ENCODE measurements around the gene IFT52. TPM values are rescaled to one million over a fixed set of nuclear protein-coding genes. Genes with fewer than 3 reads are reported as not detected.

The IFT52 gene, protein sequence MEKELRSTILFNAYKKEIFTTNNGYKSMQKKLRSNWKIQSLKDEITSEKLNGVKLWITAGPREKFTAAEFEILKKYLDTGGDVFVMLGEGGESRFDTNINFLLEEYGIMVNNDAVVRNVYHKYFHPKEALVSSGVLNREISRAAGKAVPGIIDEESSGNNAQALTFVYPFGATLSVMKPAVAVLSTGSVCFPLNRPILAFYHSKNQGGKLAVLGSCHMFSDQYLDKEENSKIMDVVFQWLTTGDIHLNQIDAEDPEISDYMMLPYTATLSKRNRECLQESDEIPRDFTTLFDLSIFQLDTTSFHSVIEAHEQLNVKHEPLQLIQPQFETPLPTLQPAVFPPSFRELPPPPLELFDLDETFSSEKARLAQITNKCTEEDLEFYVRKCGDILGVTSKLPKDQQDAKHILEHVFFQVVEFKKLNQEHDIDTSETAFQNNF
- 22.6 and 23.8 TPM in 2 replicates for total RNA-seq

DNA sequence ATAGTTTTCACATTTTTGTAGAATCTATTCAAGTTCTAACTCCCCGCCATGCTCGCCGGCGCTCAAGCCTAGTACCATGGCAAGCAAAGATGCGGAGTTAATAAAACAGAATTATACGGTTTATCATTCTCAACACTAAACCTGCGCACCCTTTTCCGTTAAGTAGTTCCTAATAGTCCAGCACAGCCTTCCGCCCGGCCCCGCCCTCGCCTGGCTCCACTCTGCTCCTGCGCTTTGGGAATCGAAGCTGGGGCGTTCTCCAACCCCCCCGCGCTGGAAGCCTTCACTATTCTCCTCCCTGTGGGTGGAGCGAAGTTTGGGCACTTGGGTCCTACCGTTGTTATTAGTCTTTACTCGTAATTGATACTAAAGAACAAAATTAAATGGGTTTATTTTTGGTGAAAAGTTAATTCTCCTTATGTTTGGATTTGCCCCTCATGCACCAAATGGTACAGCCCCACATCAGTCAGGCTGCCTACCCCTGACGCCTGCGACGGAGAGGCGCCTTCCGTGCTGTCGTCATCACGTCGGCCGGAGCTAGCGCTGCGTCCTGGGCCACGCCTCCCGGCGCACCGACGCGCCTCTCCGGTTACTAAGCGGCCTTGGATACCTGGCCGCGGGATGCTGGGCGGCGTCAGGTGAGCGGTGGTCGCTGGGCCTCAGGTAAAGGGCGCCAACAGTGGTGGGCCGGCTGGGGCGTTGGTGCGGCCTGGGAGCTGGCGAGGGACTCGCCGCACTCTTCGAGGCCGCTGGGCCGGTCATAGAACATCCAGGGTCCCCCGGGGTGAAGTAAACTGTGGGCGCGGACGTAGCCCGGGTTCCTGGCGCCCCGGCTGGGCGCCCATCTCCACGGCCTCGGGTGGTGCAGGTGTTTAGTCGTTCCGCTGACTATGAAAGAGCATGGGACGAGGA, at the start of gene IFT52:
TSS of gene IFT52 (plus strand) at position 546 of the 912 bp plus-strand sequence. CDS start 3,762 bp downstream, outside the sequence.
- DNase-seq (ENCODE audit: low read depth), result peak; percentile 86
- H3K27me3 ChIP-seq (ENCODE audit: control insufficient read depth, insufficient read depth, low read length), result no peaks in the 10 kb centered on the region
- H3K36me3 ChIP-seq (ENCODE audit: control insufficient read depth, insufficient read depth, low read length), result no peaks in the 10 kb centered on the region
- no peak for FAIRE-seq
- H3K4me3 ChIP-seq (ENCODE audit: low read depth, low read length), result peak within 1 kb of the TSS; percentile 78
- TF ChIP-seq, protein P1, sequence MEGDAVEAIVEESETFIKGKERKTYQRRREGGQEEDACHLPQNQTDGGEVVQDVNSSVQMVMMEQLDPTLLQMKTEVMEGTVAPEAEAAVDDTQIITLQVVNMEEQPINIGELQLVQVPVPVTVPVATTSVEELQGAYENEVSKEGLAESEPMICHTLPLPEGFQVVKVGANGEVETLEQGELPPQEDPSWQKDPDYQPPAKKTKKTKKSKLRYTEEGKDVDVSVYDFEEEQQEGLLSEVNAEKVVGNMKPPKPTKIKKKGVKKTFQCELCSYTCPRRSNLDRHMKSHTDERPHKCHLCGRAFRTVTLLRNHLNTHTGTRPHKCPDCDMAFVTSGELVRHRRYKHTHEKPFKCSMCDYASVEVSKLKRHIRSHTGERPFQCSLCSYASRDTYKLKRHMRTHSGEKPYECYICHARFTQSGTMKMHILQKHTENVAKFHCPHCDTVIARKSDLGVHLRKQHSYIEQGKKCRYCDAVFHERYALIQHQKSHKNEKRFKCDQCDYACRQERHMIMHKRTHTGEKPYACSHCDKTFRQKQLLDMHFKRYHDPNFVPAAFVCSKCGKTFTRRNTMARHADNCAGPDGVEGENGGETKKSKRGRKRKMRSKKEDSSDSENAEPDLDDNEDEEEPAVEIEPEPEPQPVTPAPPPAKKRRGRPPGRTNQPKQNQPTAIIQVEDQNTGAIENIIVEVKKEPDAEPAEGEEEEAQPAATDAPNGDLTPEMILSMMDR (IDR thresholded peaks at IDR 0.05; ENCODE audit: insufficient read depth, low read length, severe bottlenecking), result no peak

DNA sequence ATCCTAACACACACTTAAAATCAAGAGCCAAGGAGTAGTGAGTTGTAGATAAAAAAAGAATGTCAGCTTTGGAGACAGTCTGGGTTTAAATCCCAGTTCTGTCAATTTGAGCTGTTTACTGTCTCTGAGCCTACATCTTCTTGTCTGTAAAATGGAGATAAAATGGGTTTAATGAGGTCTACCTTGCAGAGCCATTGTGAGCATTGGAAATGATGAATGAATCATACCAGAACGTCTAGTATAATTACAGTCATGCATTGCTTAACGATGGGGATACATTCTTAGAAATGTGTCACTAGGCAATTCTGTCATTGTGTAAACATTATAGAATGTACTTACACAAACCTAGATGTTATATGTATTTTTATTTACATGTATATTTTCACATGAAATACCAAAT, 49.5 kb upstream of the IFT52 start:
- TF ChIP-seq, protein P1 (IDR thresholded peaks at IDR 0.05; ENCODE audit: insufficient read depth, low read length, severe bottlenecking), result no peak
- Histone ChIP-seq H3K36me3 (ENCODE audit: control insufficient read depth, insufficient read depth, low read length) (peaks cover 2% of the 10 kb centered on the region), H3K27me3 (ENCODE audit: control insufficient read depth, insufficient read depth, low read length) (no peaks in the 10 kb centered on the region), H3K4me3 (ENCODE audit: low read depth, low read length) (no peak overlapping the region)
- FAIRE-seq (no peak), DNase-seq (ENCODE audit: low read depth) (peak; percentile 93)

DNA sequence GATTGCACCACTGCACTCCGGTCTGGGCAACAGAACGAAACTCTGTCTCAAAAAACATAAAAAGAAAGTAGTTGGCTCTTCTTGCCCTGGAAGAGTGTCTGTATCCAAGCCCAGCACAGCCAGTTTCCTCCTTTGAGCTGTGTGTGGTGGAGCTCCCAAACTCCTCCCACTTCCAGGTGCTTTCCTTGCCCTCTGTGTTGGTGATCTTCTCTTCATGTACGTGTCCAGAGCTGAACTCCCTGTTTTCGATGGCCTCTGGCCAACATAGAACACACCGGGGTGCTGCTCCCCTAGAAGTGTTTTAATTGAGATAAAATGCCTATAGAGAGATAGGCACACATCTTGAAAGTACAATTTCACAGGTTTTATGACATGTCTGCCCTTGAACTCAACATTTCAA, 48.6 kb upstream of the IFT52 start:
- H3K4me3 ChIP-seq (ENCODE audit: low read depth, low read length), result no peak overlapping the region
- FAIRE-seq, result no peak
- no peaks in the 10 kb centered on the region for H3K27me3 ChIP-seq (ENCODE audit: control insufficient read depth, insufficient read depth, low read length)
- TF ChIP-seq, protein P1 (IDR thresholded peaks at IDR 0.05; ENCODE audit: insufficient read depth, low read length, severe bottlenecking), result no peak
- no peak for DNase-seq (ENCODE audit: low read depth)
- peaks cover 2% of the 10 kb centered on the region for H3K36me3 ChIP-seq (ENCODE audit: control insufficient read depth, insufficient read depth, low read length)

DNA sequence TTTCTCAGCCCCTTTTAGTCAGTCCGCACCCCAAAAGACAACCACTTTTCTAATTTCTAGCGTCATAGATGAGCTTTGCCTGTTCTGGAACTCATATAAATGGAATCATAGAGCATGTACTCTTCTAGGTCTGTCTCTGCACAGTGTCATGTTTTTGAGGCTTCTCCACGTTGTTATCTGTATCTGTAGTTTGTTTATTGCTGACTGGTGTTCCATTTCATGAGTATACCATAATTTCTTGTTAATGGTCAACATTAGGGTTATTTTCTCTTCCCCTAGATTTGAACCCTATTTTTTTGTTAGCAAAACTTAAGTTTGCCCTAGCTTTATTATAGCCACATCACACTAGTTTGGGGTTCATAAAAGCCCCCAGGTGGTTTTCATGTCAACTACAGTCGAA, 48.1 kb upstream of the IFT52 start:
- peaks cover 2% of the 10 kb centered on the region for H3K36me3 ChIP-seq (ENCODE audit: control insufficient read depth, insufficient read depth, low read length)
- H3K4me3 ChIP-seq (ENCODE audit: low read depth, low read length), result no peak overlapping the region
- FAIRE-seq (no peak), DNase-seq (ENCODE audit: low read depth) (no peak)
- H3K27me3 ChIP-seq (ENCODE audit: control insufficient read depth, insufficient read depth, low read length), result no peaks in the 10 kb centered on the region
- TF ChIP-seq, protein P1 (IDR thresholded peaks at IDR 0.05; ENCODE audit: insufficient read depth, low read length, severe bottlenecking), result no peak

DNA sequence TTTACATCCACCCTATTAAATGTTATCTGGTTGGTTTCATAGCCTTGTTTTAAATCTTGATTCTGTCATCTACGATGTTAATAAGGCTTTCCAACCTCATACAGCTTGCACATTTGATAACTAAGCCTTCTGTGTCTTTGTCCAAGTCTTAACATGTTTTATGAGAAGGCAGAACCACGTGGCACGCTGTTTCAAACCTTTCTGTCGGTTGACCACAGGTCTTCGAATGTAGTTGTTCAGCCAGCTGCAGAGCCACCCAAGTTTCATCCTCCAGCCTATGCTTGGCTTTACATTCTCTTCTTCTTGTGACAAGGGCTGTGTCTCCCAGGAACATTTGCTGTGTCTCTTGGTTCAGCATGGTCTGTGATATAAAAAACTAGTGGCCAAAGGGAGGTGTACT, 47.6 kb upstream of the IFT52 start:
- no peaks in the 10 kb centered on the region for H3K27me3 ChIP-seq (ENCODE audit: control insufficient read depth, insufficient read depth, low read length)
- TF ChIP-seq, protein P1 (IDR thresholded peaks at IDR 0.05; ENCODE audit: insufficient read depth, low read length, severe bottlenecking), result no peak
- no peak for FAIRE-seq
- DNase-seq (ENCODE audit: low read depth), result peak; percentile 28
- no peak overlapping the region for H3K4me3 ChIP-seq (ENCODE audit: low read depth, low read length)
- peaks cover 2% of the 10 kb centered on the region for H3K36me3 ChIP-seq (ENCODE audit: control insufficient read depth, insufficient read depth, low read length)
